Trophoblast cell (in vitro differentiated cells and primary cell): ENCODE results near the gene TMEM213.

Experiments
- DNase-seq, 2 donors: peaks; one replicate each; pipeline ENCODE4 v3.0.0-alpha.2; 2016
- H2AFZ ChIP-seq: 2 replicates; pipeline ENCODE4 v1.6.1; 2013; ENCODE audit warnings: low read length, moderate library complexity, mild to moderate bottlenecking; ENCODE audit not compliant: insufficient read depth, poor library complexity
- H2AK5ac ChIP-seq: 2 replicates; pipeline ENCODE4 v1.6.1; 2013; ENCODE audit warnings: mild to moderate bottlenecking, low read length
- H2BK120ac ChIP-seq: 2 replicates; pipeline ENCODE4 v1.6.1; 2013; ENCODE audit warnings: low read length, mild to moderate bottlenecking, moderate library complexity; ENCODE audit not compliant: insufficient read depth, poor library complexity
- H2BK12ac ChIP-seq: 2 replicates; pipeline ENCODE4 v1.6.1; 2013; ENCODE audit warnings: mild to moderate bottlenecking, low read length, moderate library complexity
- H2BK5ac ChIP-seq: 2 replicates; pipeline ENCODE4 v1.6.1; 2013; ENCODE audit warnings: low read length, low read depth, moderate library complexity, mild to moderate bottlenecking; ENCODE audit not compliant: poor library complexity
- H3K14ac ChIP-seq: 2 replicates; pipeline ENCODE4 v1.6.1; 2013; ENCODE audit warnings: mild to moderate bottlenecking, low read length
- H3K18ac ChIP-seq: 2 replicates; pipeline ENCODE4 v1.6.1; 2013; ENCODE audit warnings: mild to moderate bottlenecking, low read length
- H3K23ac ChIP-seq: 2 replicates; pipeline ENCODE4 v1.6.1; 2013; ENCODE audit warnings: low read length
- H3K27ac ChIP-seq: 2 replicates; pipeline ENCODE4 v1.5.1; 2013; ENCODE audit warnings: low read depth, mild to moderate bottlenecking, inconsistent platforms, low read length, moderate library complexity
- H3K27me3 ChIP-seq: 2 replicates; pipeline ENCODE4 v1.6.1; 2013; ENCODE audit warnings: inconsistent platforms, mild to moderate bottlenecking, low read length, moderate library complexity; ENCODE audit not compliant: insufficient read depth
- H3K36me3 ChIP-seq, 2 experiments: 1 replicate in 1 of 2; 2 replicates in 1 of 2; pipeline ENCODE4 v1.6.1; 2013; ENCODE audit warnings: low read length in 2 of 2, mild to moderate bottlenecking in 2 of 2, moderate library complexity in 1 of 2; ENCODE audit not compliant: insufficient read depth in 2 of 2, control insufficient read depth in 1 of 2
- H3K4ac ChIP-seq: 2 replicates; pipeline ENCODE4 v1.6.1; 2013; ENCODE audit warnings: low read depth, mild to moderate bottlenecking, low read length, moderate library complexity
- H3K4me1 ChIP-seq, 2 experiments: 1 replicate in 1 of 2; 2 replicates in 1 of 2; pipeline ENCODE4 v1.6.1; 2013; ENCODE audit warnings: low read length in 2 of 2, mild to moderate bottlenecking in 2 of 2, moderate library complexity in 1 of 2; ENCODE audit not compliant: insufficient read depth in 2 of 2, control insufficient read depth in 1 of 2
- H3K4me2 ChIP-seq: 2 replicates; pipeline ENCODE4 v1.6.1; 2013; ENCODE audit warnings: inconsistent platforms, mild to moderate bottlenecking, low read length, moderate library complexity
- H3K4me3 ChIP-seq: 2 replicates; pipeline ENCODE4 v1.5.1; 2013; ENCODE audit warnings: mild to moderate bottlenecking, low read depth, low read length, inconsistent platforms
- H3K79me1 ChIP-seq: one replicate; pipeline ENCODE4 v1.6.1; 2013; ENCODE audit warnings: low read length
- H3K79me2 ChIP-seq: 2 replicates; pipeline ENCODE4 v1.6.1; 2013; ENCODE audit warnings: low read length, mild to moderate bottlenecking; ENCODE audit not compliant: control insufficient read depth, insufficient read depth, poor library complexity
- H3K9ac ChIP-seq: 2 replicates; pipeline ENCODE4 v1.6.1; 2013; ENCODE audit warnings: mild to moderate bottlenecking, low read length
- H3K9me3 ChIP-seq: 2 replicates; pipeline ENCODE4 v1.6.1; 2013; ENCODE audit warnings: low read depth, mild to moderate bottlenecking, control low read depth, inconsistent platforms, low read length; ENCODE audit not compliant: insufficient read depth
- H4K12ac ChIP-seq: 2 replicates; pipeline ENCODE4 v1.6.1; 2013; ENCODE audit warnings: low read depth, mild to moderate bottlenecking, low read length, moderate library complexity
- H4K8ac ChIP-seq: 2 replicates; pipeline ENCODE4 v1.6.1; 2013; ENCODE audit warnings: low read depth, mild to moderate bottlenecking, low read length, moderate library complexity
- H4K91ac ChIP-seq: one replicate; pipeline ENCODE4 v1.6.1; 2013; ENCODE audit warnings: low read depth, mild to moderate bottlenecking, low read length, moderate library complexity
- WGBS: extraction: QIAGEN DNeasy Blood & Tissue Kit; methylation state at CpG from one replicate; pipeline ENCODE4 v1.1.7; 2013; ENCODE audit warnings: missing lambda C conversion rate; ENCODE audit not compliant: insufficient read length, insufficient coverage; ENCODE audit errors: extremely low coverage; 5-methylcytosine and 5-hydroxymethylcytosine counted together

Gene TMEM213

GRCh38 chr7:138829335-138829734 is 31.5 kb downstream of the TMEM213 start:
- no peak overlapping the region for H4K8ac ChIP-seq
- no peak overlapping the region for H3K18ac ChIP-seq
- no CpG with 5 or more reads among the region's 11 CpGs for WGBS
- peak; percentile 82 to 84 for DNase-seq
- no peak overlapping the region for H2AK5ac ChIP-seq
- no peak overlapping the region for H4K91ac ChIP-seq
- H3K4me3 ChIP-seq: no peak overlapping the region
- H3K14ac ChIP-seq: no peak overlapping the region
- H2AFZ ChIP-seq: no peak overlapping the region
- H3K27me3 ChIP-seq: no peaks in the 10 kb centered on the region
- no peak overlapping the region for H2BK5ac ChIP-seq
- no peaks in the 10 kb centered on the region for H3K4me1 ChIP-seq
- H3K36me3 ChIP-seq: no peaks in the 10 kb centered on the region
- no peaks in the 10 kb centered on the region for H3K79me1 ChIP-seq
- H2BK120ac ChIP-seq: no peak overlapping the region
- no peaks in the 10 kb centered on the region for H3K79me2 ChIP-seq
- H3K9ac ChIP-seq: no peak overlapping the region
- H3K9me3 ChIP-seq: no peaks in the 10 kb centered on the region
- no peak overlapping the region for H4K12ac ChIP-seq
- H3K4me2 ChIP-seq: no peak overlapping the region
- H2BK12ac ChIP-seq: no peak overlapping the region
- H3K27ac ChIP-seq: no peak overlapping the region
- H3K23ac ChIP-seq: no peak overlapping the region
- H3K4ac ChIP-seq: no peak overlapping the region

GRCh38 chr7:138832966-138833365 is 35.2 kb downstream of the TMEM213 start:
- H3K9me3 ChIP-seq: no peaks in the 10 kb centered on the region
- no peak overlapping the region for H2AFZ ChIP-seq
- H4K12ac ChIP-seq: no peak overlapping the region
- no peaks in the 10 kb centered on the region for H3K79me2 ChIP-seq
- H3K79me1 ChIP-seq: no peaks in the 10 kb centered on the region
- H3K4me3 ChIP-seq: no peak overlapping the region
- no peak overlapping the region for H2BK120ac ChIP-seq
- no peak overlapping the region for H3K4me2 ChIP-seq
- no peak overlapping the region for H3K18ac ChIP-seq
- no CpG with 5 or more reads among the region's 10 CpGs for WGBS
- no peak overlapping the region for H2AK5ac ChIP-seq
- H2BK12ac ChIP-seq: no peak overlapping the region
- no peaks in the 10 kb centered on the region for H3K4me1 ChIP-seq
- no peak overlapping the region for H3K9ac ChIP-seq
- no peak overlapping the region for H4K91ac ChIP-seq
- H3K14ac ChIP-seq: no peak overlapping the region
- H3K23ac ChIP-seq: no peak overlapping the region
- H3K27me3 ChIP-seq: no peaks in the 10 kb centered on the region
- no peak overlapping the region for H3K27ac ChIP-seq
- H3K36me3 ChIP-seq: peaks cover 9 to 18% of the 10 kb centered on the region in 2 experiments
- H2BK5ac ChIP-seq: no peak overlapping the region
- no peak overlapping the region for H4K8ac ChIP-seq
- no peak for DNase-seq
- H3K4ac ChIP-seq: no peak overlapping the region

GRCh38 chr7:138833596-138833995 is 35.8 kb downstream of the TMEM213 start:
- Histone ChIP-seq H2BK5ac (no peak overlapping the region), H3K18ac (no peak overlapping the region), H3K4me3 (no peak overlapping the region), H4K8ac (no peak overlapping the region), H3K23ac (no peak overlapping the region), H3K14ac (no peak overlapping the region), H2BK12ac (no peak overlapping the region), H2BK120ac (no peak overlapping the region), H3K36me3 (peaks cover 9 to 22% of the 10 kb centered on the region in 2 experiments), H2AFZ (no peak overlapping the region), H3K4me2 (no peak overlapping the region), H3K79me2 (no peaks in the 10 kb centered on the region), H4K12ac (no peak overlapping the region), H3K4me1 (no peaks in the 10 kb centered on the region), H3K27me3 (no peaks in the 10 kb centered on the region), H2AK5ac (no peak overlapping the region), H3K4ac (no peak overlapping the region), H3K27ac (no peak overlapping the region), H3K79me1 (no peaks in the 10 kb centered on the region), H3K9me3 (no peaks in the 10 kb centered on the region), H4K91ac (no peak overlapping the region), H3K9ac (no peak overlapping the region)
- DNase-seq: no peak
- WGBS: no CpG with 5 or more reads among the region's 5 CpGs

GRCh38 chr7:138834583-138834982 is 36.8 kb downstream of the TMEM213 start:
- Histone ChIP-seq H3K4me2 (no peak overlapping the region), H3K18ac (no peak overlapping the region), H3K27me3 (no peaks in the 10 kb centered on the region), H3K27ac (no peak overlapping the region), H3K14ac (no peak overlapping the region), H4K91ac (no peak overlapping the region), H4K12ac (no peak overlapping the region), H4K8ac (no peak overlapping the region), H3K4ac (no peak overlapping the region), H3K4me1 (no peaks in the 10 kb centered on the region), H3K79me2 (no peaks in the 10 kb centered on the region), H3K36me3 (peaks cover 11 to 24% of the 10 kb centered on the region in 2 experiments), H3K23ac (no peak overlapping the region), H3K9ac (no peak overlapping the region), H3K4me3 (no peak overlapping the region), H3K79me1 (no peaks in the 10 kb centered on the region), H2BK5ac (no peak overlapping the region), H2AK5ac (no peak overlapping the region), H3K9me3 (no peaks in the 10 kb centered on the region), H2BK120ac (no peak overlapping the region), H2AFZ (no peak overlapping the region), H2BK12ac (no peak overlapping the region)
- no CpG with 5 or more reads among the region's 9 CpGs for WGBS
- no peak for DNase-seq
